ENCODE data around the gene B3GALT5. TPM values are rescaled to one million over a fixed set of nuclear protein-coding genes. Genes with fewer than 3 reads are reported as not detected.
A peak's percentile ranks its signal among the peaks of the same experiment; 100 is the strongest.

The B3GALT5 gene
- total and polyA plus RNA-seq, 2 of the 4 experiments (the other 2 are of a cell fraction), result 0.05 to 0.18 TPM

GRCh38 chr21:39681845-39682244 is 69.1 kb downstream of the B3GALT5 start:
- H3K4me2 ChIP-seq (ENCODE audit: low read depth, low read length), result no peak overlapping the region
- TF ChIP-seq RAD21 (IDR thresholded peaks at IDR 0.05; ENCODE audit: low read length) (no peak), CEBPB (IDR thresholded peaks at IDR 0.05; ENCODE audit: low read depth, low read length) (peak; percentile 37; the same call in 1 of the 2 replicates), RFX5 (IDR thresholded peaks at IDR 0.05; ENCODE audit: low read depth, low read length) (no peak)
- no peak overlapping the region for H4K8ac ChIP-seq (ENCODE audit: low read depth in 2 of 2, low read length in 2 of 2)
- POLR2A ChIA-PET (ENCODE audit: unreplicated experiment), result no interaction called here
- no peak overlapping the region for H3K14ac ChIP-seq (replicated peaks; ENCODE audit: low read depth, low read length)
- no peak overlapping the region for H2BK15ac ChIP-seq (ENCODE audit: low read depth, low read length)
- H3K9me1 ChIP-seq (ENCODE audit: insufficient read depth, low read length), result no peaks in the 10 kb centered on the region
- H2AFZ ChIP-seq (replicated peaks; ENCODE audit: low read length, poor library complexity), result no peak overlapping the region
- CTCF ChIA-PET, result no interaction called here
- H3K4me3 ChIP-seq (ENCODE audit: insufficient read depth, low read depth, low read length), result no peak overlapping the region
- no peak overlapping the region for H2AK5ac ChIP-seq (ENCODE audit: low read depth, low read length)
- no peak overlapping the region for H2BK120ac ChIP-seq (ENCODE audit: low read depth, low read length)
- intact Hi-C loops (cut with micrococcal nuclease) (no loop called here), dilution Hi-C loops (cut with HindIII; ENCODE audit: low sequenced_read_pairs, unreplicated experiment) (no loop called here), in situ Hi-C loops (cut with MboI; ENCODE audit: low sequenced_read_pairs) (no loop called here)
- DNase-seq, result peak; percentile 13
- H3K36me3 ChIP-seq (ENCODE audit: control insufficient read depth, insufficient read depth, low read length), result no peaks in the 10 kb centered on the region
- H4K91ac ChIP-seq (ENCODE audit: insufficient read depth, low read depth, low read length), result no peak overlapping the region
- H4K5ac ChIP-seq (ENCODE audit: low read depth, low read length), result no peak overlapping the region
- H3K27me3 ChIP-seq (ENCODE audit: control insufficient read depth, insufficient read depth, low read length), result no peaks in the 10 kb centered on the region
- no peak; the same call in 1 of the 2 replicates for ATAC-seq (ENCODE audit: low read depth)
- peaks cover 2% of the 10 kb centered on the region; the same call in 1 of the 2 replicates for H3K9me3 ChIP-seq (ENCODE audit: control insufficient read depth, insufficient read depth, low read length)
- no peak overlapping the region for H3K56ac ChIP-seq (ENCODE audit: extremely low read depth, insufficient read depth, low read length)
- no peaks in the 10 kb centered on the region for H4K20me1 ChIP-seq (ENCODE audit: insufficient read depth, low read length)
- no peak overlapping the region for H3K4ac ChIP-seq (ENCODE audit: low read depth, low read length)
- no peaks in the 10 kb centered on the region for H3K79me1 ChIP-seq (ENCODE audit: low read depth in 1 of 2, low read length in 2 of 2)
- H3K18ac ChIP-seq (ENCODE audit: low read depth, low read length), result no peak overlapping the region
- no CpG with 5 or more reads among the region's 2 CpGs for WGBS, 2 experiments (ENCODE audit: extremely low coverage in 2 of 2, insufficient read length in 1 of 2)
- no peak overlapping the region for H3K27ac ChIP-seq (ENCODE audit: insufficient read depth, low read length)
- H2BK5ac ChIP-seq (ENCODE audit: low read depth, low read length, poor library complexity, severe bottlenecking), result no peak overlapping the region
- H2AK9ac ChIP-seq (replicated peaks; ENCODE audit: low read depth, low read length, poor library complexity), result no peak overlapping the region
- H3K4me1 ChIP-seq (ENCODE audit: control insufficient read depth, insufficient read depth, low read length), result no peaks in the 10 kb centered on the region
- H2BK20ac ChIP-seq (ENCODE audit: low read depth, low read length), result no peak overlapping the region
- no peak overlapping the region for H3K23ac ChIP-seq (ENCODE audit: low read depth, low read length)
- H3K9ac ChIP-seq (ENCODE audit: low read depth, low read length), result no peak overlapping the region
- BruUV-seq (replicated peaks), result no TSS peak
